ENCODE results near the gene MAGOH.

The MAGOH gene

GRCh38 chr1:53270107-53270506 is 31.8 kb upstream of the MAGOH start:
- DNase-seq, result no peak

DNA sequence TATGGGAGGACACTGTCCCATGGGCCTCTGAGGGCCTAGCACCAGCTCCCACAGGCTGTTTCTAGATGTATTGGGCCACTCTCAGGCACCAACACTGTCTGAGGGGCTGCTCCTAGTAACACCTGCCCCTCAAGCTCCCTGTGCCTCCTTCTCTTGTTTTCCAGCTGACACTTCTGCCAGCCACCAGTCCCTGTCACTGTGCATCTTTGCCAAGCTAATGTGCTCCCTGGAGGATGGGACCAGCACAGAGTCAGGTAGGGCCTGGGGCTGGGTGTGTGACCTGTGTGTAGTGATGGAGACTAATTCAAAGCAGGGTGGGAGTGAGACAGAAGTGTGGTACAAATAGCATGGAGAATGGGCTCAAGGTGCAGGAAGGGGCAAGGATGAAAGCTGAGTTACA is 29.4 kb upstream of the MAGOH start:
- DNase-seq, result no peak

GRCh38 chr1:53266038-53266437 is 27.7 kb upstream of the MAGOH start:
- DNase-seq, result no peak

GRCh38 chr1:53265581-53265980 is 27.3 kb upstream of the MAGOH start:
- no peak for DNase-seq

DNA sequence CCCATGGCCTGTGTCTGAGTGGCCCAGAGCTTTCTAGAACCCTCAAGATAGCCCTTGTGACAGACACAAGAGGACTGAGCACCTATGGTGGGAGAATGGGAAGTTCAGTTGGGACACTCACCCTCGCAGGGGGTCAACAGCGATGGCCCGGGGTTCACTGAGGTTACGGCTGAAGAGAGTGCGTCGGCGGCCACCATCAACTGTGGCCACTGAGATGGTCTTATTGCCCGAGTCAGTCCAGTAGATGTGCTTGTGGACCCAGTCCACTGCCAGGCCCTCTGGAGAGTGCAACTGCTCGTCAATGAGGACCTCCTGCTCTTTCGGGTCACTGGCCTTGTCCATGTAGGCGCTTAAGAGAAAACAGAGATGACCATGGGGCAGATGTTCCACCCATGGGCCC is 25.7 kb upstream of the MAGOH start:
- no peak for DNase-seq

GRCh38 chr1:53262000-53262399 is 23.7 kb upstream of the MAGOH start:
- no peak for DNase-seq

- DNase-seq, result no peak
Measured at GRCh38 chr1:53260631-53261247, 22.4 kb upstream of the MAGOH start.

DNA sequence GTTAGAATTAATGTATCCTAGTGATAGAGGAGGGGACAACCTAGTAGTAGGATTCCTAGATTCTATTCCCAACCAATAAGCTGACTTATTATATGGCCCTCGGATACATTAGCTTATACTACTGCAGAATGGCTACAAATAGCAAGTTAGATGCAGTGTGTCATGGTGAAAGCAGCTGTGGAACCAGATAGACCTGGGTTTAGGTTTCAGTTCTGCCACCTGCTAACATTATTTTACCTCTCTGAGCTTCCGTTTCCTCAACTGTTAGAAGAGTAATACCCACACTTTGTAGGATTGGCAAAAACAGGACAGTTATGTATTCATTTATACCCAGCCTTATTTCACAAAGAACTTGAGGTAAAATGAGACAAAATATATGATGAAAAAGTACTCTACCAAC is 21.6 kb upstream of the MAGOH start:
- no peak for DNase-seq

DNA sequence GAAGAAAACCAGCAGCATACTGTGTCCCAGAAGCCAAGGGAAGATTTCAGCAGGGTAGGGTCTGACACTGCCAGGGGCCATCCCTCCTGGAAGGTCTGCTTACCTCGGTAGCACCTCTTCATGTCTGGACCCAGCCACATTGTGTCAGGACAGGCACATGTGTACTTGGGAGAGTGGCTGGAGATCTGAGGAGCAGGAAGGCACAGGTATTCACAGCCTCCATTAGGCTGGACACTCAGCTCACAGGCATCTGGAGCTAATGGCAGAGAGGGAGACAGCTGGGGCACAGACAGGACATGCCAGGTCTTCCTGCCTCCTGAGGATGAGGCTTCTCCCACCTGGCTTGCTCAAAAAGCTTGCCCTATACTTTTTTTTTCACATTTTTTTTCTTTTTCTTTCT is 19.9 kb upstream of the MAGOH start:
- DNase-seq, result peak; percentile 90

DNA sequence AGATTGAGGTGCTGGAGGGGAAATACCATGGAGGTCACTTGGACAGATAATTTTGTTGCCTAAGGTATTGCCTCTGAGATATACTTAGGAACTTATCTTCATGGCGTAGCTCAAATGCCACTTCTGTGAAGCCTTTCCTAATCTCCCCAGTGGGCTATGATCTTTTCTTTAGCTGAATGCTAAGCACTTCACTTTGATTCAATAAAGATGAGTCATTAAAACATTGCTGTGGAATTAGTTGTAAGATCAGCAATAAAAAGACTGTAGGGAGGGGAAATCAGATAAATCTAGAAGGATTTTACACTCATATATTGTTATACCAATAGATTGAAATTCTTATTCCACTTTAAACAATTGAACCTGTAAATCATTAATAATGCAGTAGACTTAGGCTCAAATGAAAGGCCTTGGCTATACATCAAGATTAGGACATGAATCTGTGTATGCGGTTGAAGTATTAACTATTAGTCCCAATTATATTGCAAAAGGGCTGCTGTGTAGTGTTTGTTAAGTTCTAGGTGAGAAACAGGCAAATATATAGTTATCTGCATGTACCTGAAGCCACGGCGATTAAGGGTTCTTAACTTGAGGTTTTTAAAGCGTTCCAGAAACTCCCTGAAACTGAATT is 19.2 kb upstream of the MAGOH start:
- no peak for DNase-seq

- DNase-seq, result peak; percentile 48
Measured at GRCh38 chr1:53256511-53257453, 18.5 kb upstream of the MAGOH start.

DNA sequence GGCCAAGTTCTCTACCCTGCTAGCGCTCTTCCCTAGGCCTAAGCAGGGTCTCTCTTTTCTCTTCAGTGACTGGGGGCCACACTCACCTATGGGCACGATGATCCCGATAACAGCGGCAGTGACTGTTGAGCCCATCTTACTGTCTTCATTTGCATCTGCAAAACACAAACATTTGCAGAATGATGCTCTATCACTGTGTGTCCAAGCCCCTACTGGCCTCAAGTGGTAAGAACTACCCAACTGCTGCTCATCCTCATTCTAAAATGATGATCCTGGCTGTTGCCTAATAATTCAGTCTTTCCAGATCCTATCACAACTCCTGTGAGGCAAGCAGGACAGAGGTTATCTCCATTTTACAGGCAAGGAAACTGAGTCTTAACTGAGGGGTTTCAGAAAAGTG is 16.7 kb upstream of the MAGOH start:
- peak; percentile 32 for DNase-seq

GRCh38 chr1:53254011-53254640 is 15.8 kb upstream of the MAGOH start:
- peak; percentile 72 for DNase-seq

GRCh38 chr1:53250325-53250724 is 12.0 kb upstream of the MAGOH start:
- no peak for DNase-seq

DNA sequence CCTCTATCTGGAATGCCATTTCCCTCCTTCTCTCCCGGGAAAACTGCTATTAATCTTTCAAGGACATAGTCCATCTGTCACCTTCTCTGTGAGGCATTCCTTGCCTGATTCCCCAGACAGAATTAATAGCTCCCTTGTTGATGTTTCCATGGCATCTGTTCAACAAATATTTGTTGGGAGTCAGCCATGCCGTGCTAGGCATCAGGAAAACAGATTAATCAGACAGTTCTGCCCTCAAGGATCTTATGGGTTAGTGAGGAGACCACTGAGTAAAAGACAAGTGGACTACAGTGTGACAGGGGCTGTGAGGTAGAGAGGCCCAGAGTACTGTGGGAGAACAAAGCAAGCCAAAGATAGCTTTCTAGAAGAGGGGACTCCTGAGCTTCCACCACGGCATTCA is 11.4 kb upstream of the MAGOH start:
- no peak for DNase-seq

DNA sequence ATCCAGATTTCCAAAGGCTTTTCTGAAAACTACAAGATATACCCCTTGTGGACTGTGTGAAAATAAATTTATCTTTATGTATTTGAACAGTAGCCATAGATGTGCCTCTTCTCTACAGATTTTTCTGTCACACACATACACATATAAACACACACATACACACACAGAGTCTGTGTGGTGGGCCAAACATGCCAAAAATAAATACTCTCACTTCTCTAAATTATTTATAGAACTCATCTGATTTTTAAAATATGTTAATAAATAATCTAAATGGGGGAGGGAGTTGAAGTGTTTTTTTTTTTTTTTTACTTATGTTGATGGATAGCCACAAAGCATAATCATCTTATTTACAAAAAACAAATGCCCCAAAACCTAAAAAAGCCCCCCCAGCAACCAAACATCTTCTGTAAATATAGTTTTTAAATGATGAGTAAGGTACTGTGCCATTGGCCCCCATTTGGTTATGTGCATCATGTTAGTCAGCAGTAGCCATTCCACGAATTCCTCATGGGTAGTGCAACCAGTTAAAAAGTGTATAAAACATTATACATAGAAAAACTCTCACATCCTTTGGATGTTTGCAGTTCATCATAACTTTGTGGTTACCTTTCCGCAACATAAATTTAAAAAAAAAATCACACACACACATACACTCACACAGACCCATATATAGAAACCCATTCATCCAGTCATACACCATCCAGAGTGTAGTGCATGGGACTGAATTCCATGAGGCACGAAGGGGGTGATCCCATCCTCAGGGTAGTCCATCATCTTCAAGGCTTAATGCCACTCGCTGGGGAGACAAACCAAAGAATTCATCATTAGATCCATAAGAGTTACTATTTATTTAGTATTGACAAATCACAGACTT is 8.2 kb upstream of the MAGOH start:
- DNase-seq, result no peak

- DNase-seq, result no peak
Measured at GRCh38 chr1:53244141-53244540, 5.8 kb upstream of the MAGOH start.

- DNase-seq, result no peak
Measured at GRCh38 chr1:53242381-53242780, 4.1 kb upstream of the MAGOH start.

GRCh38 chr1:53241828-53242227 is 3.5 kb upstream of the MAGOH start:
- no peak for DNase-seq

DNA sequence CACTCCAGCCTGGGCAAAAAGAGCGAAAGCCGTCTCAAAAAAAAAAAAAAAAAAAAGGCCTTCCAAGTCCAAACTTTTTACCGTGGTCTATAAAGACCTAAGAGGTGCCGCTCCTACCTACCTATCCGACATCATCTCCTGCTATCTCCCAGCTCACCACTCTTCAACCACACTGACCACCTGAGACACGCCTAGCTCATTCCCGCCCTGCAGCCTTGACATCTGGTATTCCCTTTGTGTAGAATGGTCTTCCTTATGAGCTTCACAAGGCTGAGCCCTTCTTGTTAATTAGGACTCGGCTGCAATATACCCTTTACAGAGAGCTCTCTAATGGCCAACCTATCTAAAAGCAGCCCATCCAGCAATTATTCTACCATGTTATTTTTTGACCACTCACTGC is 680 bp downstream of the MAGOH start:
- DNase-seq, result no peak

DNA sequence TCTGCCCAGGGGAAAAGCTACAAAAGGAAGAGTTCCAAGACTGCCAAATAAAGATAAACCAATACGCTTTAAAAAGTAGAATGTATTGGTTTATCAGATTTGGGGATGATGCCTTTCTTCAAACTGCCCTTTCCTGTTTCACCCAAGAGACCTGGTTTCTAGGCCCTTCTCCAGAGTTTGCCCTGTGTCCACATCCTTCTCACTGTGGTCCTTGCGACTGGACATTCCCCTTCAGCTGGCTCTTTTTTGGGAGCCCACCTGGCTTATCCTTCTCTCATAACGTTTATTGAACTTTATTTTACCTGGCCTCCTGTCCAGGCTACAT is 17.4 kb downstream of the MAGOH start:
- no peak for DNase-seq

DNA sequence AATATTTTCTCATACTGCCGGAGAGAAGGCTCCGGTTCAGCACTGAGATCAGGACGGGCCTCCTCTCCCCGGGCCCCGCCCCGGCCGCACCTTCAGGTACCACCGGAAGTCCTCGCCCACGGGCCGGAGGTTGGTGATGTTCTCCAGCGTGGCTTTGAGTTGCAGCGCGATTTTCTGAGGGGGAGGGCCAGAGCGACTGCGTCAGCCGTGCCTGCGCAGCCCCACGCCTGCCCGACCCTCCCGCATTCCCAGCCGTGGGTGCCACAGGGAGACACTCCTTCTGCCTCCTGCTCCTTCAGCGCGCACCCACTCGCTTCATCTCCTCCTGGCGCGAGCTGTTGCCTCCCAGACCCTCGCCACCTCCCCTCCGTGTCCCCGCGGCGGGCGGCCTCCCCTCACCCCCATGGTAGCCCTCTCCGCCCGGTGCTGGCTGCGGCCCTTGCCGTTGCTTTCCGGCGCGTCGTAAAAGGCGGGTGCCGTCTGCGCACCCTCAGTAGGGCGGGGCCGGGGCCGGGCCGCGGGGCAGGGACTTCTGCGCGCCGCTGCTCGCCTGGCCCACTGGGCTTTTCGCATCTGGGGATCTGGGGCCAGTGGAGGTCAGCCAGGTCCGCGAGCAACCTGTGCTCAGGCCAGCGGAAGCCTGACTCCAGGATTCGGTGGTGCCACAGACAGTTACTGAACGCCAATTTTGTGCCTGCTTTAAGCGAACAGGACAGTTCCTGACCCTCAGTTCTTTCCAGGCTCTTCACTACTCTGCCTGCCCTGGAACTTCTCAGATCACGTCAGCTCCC is 18.0 kb downstream of the MAGOH start, which contains the start of gene CZIB:
Gene CZIB (minus strand): TSS at position 464 of the 791 bp plus-strand sequence. CDS start 59 bp downstream, at position 405.
- DNase-seq, result peak; percentile 96

Measured in islet precursor cell (in vitro differentiated cells).